Measurements from ENCODE around the gene PRR33. TPM values are rescaled to one million over a fixed set of nuclear protein-coding genes. Genes with fewer than 3 reads are reported as not detected.

PRR33 gene
- total and polyA plus RNA-seq, 9 of the 15 experiments (the other 6 are each of a cell fraction or from before 2014, with no cell fraction given), result not detected

DNA sequence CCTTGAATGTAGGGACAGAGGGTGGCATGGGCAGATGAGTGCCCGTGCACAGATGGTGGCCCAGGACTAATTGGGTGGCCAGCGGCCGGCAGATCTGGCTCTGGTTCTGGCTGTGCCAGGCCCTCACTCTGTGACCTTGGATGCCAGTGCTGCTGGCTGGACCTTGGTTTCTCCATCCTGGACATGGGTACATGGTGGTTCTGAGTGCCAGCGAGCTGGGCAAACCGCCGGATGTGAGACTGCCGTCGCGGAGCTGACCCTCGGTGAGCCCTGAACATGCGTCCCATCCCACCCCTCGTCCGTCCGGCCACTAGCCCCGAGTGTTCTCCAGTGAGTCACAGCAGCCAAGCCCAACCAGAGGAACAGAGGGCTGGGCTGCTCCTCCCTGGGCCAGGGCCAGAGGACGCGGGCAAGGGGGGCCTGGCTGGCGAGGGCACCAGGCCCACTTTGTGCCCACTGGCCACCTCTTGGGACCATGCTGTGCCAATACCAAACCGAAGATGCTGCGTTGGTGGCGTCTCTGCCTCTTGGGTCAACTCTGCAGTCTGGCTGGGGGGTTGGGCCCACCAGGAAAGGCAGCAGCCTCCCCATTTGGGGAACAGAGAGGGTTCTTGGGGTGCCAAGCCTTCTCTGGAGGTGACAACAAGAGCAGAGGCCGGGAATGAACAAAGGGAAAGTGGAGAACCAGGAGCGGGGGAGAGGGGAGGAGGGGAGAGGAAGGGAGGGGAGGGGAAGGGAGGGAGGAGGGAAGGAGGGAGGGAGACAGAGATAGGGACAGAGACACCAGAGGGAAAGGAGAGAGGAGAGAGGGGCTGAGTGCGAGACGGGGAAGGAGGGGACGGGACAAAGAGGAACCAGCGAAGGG is 28.1 kb downstream of the PRR33 start (continued):
- TF ChIP-seq ZHX1 (conservative IDR thresholded peaks at IDR 0.05; ENCODE audit: low read length) (no peak), SAFB (IDR thresholded peaks at IDR 0.05; ENCODE audit: borderline replicate concordance, low read depth, low read length) (no peak), NEUROD1 (IDR thresholded peaks at IDR 0.05; ENCODE audit: borderline replicate concordance, low read depth, low read length, partially characterized antibody) (peak; percentile 16), ZNF316 (IDR thresholded peaks at IDR 0.05) (no peak), ERF (CRISPR knock-in tag; IDR thresholded peaks at IDR 0.05) (no peak), ZNF165 (CRISPR knock-in tag; IDR thresholded peaks at IDR 0.05; ENCODE audit: borderline replicate concordance) (no peak), RBM22 (IDR thresholded peaks at IDR 0.05; ENCODE audit: low read depth, low read length, poor library complexity, severe bottlenecking) (no peak), VEZF1 (CRISPR knock-in tag; IDR thresholded peaks at IDR 0.05) (peak; percentile 77), EGR1 (conservative IDR thresholded peaks at IDR 0.05) (no peak), ZNF408 (CRISPR knock-in tag; IDR thresholded peaks at IDR 0.05; ENCODE audit: low read depth) (no peak), TBL1XR1 (IDR thresholded peaks at IDR 0.05; ENCODE audit: low read length in 2 of 2) (no peak), HMGXB4 (CRISPR knock-in tag; IDR thresholded peaks at IDR 0.05) (no peak), NUFIP1 (IDR thresholded peaks at IDR 0.05; ENCODE audit: partially characterized antibody) (no peak), PML (IDR thresholded peaks at IDR 0.05; ENCODE audit: low read length) (no peak), POU5F1 (IDR thresholded peaks at IDR 0.05; ENCODE audit: borderline replicate concordance, low read depth, low read length, partially characterized antibody) (no peak), HNRNPL (IDR thresholded peaks at IDR 0.05; ENCODE audit: low read depth, low read length) (peak; percentile 78; the same call in 1 of the 2 replicates)
- TF ChIP-seq, protein P1, sequence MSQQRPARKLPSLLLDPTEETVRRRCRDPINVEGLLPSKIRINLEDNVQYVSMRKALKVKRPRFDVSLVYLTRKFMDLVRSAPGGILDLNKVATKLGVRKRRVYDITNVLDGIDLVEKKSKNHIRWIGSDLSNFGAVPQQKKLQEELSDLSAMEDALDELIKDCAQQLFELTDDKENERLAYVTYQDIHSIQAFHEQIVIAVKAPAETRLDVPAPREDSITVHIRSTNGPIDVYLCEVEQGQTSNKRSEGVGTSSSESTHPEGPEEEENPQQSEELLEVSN (IDR thresholded peaks at IDR 0.05; ENCODE audit: borderline replicate concordance in 1 of 2, extremely low read depth in 1 of 2, insufficient read depth in 1 of 2, insufficient read length in 1 of 2, low read depth in 1 of 2, low read length in 1 of 2, poor library complexity in 1 of 2, severe bottlenecking in 1 of 2), result peak in 1 of 2 experiments; percentile 24
- TF ChIP-seq, protein P2, sequence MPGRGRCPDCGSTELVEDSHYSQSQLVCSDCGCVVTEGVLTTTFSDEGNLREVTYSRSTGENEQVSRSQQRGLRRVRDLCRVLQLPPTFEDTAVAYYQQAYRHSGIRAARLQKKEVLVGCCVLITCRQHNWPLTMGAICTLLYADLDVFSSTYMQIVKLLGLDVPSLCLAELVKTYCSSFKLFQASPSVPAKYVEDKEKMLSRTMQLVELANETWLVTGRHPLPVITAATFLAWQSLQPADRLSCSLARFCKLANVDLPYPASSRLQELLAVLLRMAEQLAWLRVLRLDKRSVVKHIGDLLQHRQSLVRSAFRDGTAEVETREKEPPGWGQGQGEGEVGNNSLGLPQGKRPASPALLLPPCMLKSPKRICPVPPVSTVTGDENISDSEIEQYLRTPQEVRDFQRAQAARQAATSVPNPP (IDR thresholded peaks at IDR 0.05; ENCODE audit: borderline replicate concordance, insufficient read depth, insufficient read length), result no peak

Measured in K562 (cell line).